Body of pancreas (tissue), 4 donors: Measurements from ENCODE around the gene DAPP1. TPM values are rescaled to one million over a fixed set of nuclear protein-coding genes. Genes with fewer than 3 reads are reported as not detected.
"Not testable (repeated sequence)": the region's sequence is repeated elsewhere in the genome, so short reads cannot be mapped to it uniquely, and the experiment has no call there.

Experiments
- ATAC-seq: fragments of 150-250 bp; one replicate; pipeline ENCODE4 v1.9.1; 2016
- DNase-seq, 4 donors: peaks; one replicate each; pipeline ENCODE4 v3.0.0-alpha.2; 2019
- H3K27ac ChIP-seq, 4 donors: fragments of 200-600 bp; sonication (generic); 1 replicate in 3 of 4; 2 replicates in 1 of 4; pipeline versions ENCODE4 v1.5.1 to v1.6.1; 2016 to 2019; ENCODE audit warnings: mild to moderate bottlenecking in 1 of 4, mixed read lengths in 1 of 4, moderate library complexity in 1 of 4
- H3K27me3 ChIP-seq, 2 donors: fragments of 200-600 bp; sonication (generic); one replicate each; pipeline ENCODE4 v1.6.0; 2016; ENCODE audit warnings: mild to moderate bottlenecking in 1 of 2
- H3K36me3 ChIP-seq, 2 donors: fragments of 200-600 bp; sonication (generic); replicated peaks in 1 of 2; 2 replicates each; pipeline ENCODE4 v1.5.1; 2016; ENCODE audit warnings: low read depth in 2 of 2; ENCODE audit not compliant: insufficient read depth in 1 of 2
- H3K4me1 ChIP-seq: fragments of 200-600 bp; sonication (generic); one replicate; pipeline ENCODE4 v1.6.0; 2016
- H3K4me3 ChIP-seq, 2 donors: fragments of 200-600 bp; sonication (generic); 1 replicate in 1 of 2; 2 replicates in 1 of 2; pipeline ENCODE4 v1.5.1; 2016 to 2019
- H3K9me3 ChIP-seq, 3 donors: fragments of 200-600 bp; sonication (generic); 1 replicate in 2 of 3; 2 replicates in 1 of 3; pipeline ENCODE4 v1.5.1; 2016
- POLR2A ChIP-seq, 3 donors: fragments of 450-650 bp; IDR thresholded peaks; one replicate each; pipeline ENCODE4 v1.6.1; 2016; ENCODE audit warnings: antibody characterized with exemption in 3 of 3, mild to moderate bottlenecking in 2 of 3
- WGBS, 2 donors: methylation state at CpG; one replicate each; pipeline ENCODE4 v1.1.5; 2017; 5-methylcytosine and 5-hydroxymethylcytosine counted together
- intact Hi-C: fragments of 100-400 bp; cut with DNase I; formaldehyde crosslinking; loops from one replicate; pipeline ENCODE4 v1.15.1; 2023
- total RNA-seq, 2 donors: library from RNA; depleted of rRNA; stranded (reverse); fragments of >200 nt; gene quantifications; one replicate each; pipeline ENCODE4 v1.1.0, GENCODE V29; 2016
- TF ChIP-seq, protein P1 (sequence below), 7 experiments: fragments of 450-650 bp in 4 of 7; fragments of 200-600 bp in 3 of 7; sonication (generic) in 3 of 7; IDR thresholded peaks; one replicate each; pipeline ENCODE4 v1.5.1; 2016 to 2019; ENCODE audit warnings: antibody characterized with exemption in 7 of 7

DAPP1 gene, protein sequence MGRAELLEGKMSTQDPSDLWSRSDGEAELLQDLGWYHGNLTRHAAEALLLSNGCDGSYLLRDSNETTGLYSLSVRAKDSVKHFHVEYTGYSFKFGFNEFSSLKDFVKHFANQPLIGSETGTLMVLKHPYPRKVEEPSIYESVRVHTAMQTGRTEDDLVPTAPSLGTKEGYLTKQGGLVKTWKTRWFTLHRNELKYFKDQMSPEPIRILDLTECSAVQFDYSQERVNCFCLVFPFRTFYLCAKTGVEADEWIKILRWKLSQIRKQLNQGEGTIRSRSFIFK
- total RNA-seq = 1 to 10 TPM; 1.3 to 2.3 TPM

DNA sequence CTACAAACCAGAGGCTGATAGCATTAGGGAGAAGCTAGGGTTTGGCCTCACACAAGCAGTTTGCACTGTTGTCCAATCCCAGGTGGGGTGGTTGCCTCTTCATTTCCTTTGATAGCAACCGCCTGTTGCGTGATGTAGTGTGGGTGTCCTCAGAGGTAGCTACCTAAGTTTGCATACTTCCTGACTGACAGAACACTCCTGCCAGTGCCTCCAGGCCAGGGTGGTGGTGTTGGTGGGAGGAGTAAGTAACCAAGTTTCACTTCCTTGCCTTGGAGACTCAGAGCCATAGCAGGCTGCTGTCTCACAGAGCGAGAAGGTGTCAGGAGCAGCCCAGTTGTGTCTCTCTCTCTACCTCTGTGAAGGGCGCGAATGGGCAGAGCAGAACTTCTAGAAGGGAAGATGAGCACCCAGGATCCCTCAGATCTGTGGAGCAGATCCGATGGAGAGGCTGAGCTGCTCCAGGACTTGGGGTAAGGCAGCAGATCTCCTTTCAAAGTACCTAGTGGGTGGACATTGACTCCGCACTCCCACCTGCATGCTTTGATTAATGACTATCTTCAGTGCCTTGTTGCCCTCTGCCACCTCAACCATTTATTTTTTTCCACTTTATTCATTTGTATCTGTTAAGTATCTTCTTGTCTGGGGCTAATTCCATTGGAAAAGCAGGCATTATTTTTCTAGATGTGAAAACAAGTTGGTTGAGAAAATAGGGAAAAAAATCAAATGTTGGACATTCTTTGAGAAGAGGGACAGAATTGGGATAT, at the start of gene DAPP1:
Gene DAPP1 (plus strand): TSS at position 283 of the 764 bp plus-strand sequence. CDS start 87 bp downstream, at position 370.
- no peaks in the 10 kb centered on the region for H3K27me3 ChIP-seq
- 77 to 88% methylated on average over 7 of the region's 7 CpGs for WGBS, 2 donors
- peak in 3 of 4 donors; percentile 12 to 43 (median 22) for DNase-seq
- TF ChIP-seq, protein P1, sequence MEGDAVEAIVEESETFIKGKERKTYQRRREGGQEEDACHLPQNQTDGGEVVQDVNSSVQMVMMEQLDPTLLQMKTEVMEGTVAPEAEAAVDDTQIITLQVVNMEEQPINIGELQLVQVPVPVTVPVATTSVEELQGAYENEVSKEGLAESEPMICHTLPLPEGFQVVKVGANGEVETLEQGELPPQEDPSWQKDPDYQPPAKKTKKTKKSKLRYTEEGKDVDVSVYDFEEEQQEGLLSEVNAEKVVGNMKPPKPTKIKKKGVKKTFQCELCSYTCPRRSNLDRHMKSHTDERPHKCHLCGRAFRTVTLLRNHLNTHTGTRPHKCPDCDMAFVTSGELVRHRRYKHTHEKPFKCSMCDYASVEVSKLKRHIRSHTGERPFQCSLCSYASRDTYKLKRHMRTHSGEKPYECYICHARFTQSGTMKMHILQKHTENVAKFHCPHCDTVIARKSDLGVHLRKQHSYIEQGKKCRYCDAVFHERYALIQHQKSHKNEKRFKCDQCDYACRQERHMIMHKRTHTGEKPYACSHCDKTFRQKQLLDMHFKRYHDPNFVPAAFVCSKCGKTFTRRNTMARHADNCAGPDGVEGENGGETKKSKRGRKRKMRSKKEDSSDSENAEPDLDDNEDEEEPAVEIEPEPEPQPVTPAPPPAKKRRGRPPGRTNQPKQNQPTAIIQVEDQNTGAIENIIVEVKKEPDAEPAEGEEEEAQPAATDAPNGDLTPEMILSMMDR (IDR thresholded peaks at IDR 0.05) = no peak
- peak in 1 of 3 donors; percentile 29 for TF ChIP-seq POLR2A (IDR thresholded peaks at IDR 0.05)
- H3K4me1 ChIP-seq = peaks cover 12% of the 10 kb centered on the region
- H3K27ac ChIP-seq = peak within 1 kb of the TSS in 3 of 4 donors; percentile 35 to 72 (median 70)
- H3K36me3 ChIP-seq = no peaks in the 10 kb centered on the region
- H3K9me3 ChIP-seq = no peaks in the 10 kb centered on the region
- H3K4me3 ChIP-seq = no peak within 1 kb of the TSS
- intact Hi-C loops = no loop called here
- no peak for ATAC-seq

DNA sequence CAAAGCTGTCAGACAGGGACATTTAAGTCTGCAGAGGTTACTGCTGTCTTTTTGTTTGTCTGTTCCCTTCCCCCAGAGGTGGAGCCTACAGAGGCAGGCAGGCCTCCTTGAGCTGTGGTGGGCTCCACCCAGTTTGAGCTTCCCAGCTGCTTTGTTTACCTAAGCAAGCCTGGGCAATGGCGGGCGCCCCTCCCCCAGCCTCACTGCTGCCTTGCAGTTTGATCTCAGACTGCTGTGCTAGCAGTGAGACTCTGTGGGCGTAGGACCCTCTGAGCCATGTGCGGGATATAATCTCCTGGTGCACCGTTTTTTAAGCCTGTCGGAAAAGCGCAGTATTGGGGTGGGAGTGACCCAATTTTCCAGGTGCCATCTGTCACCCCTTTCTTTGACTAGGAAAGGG, 45.8 kb upstream of the DAPP1 start:
- H3K4me1 ChIP-seq, DNase-seq, H3K27ac ChIP-seq, ATAC-seq, intact Hi-C loops, H3K27me3 ChIP-seq, H3K36me3 ChIP-seq, H3K9me3 ChIP-seq, H3K4me3 ChIP-seq: not testable (repeated sequence)
- WGBS, 2 donors = 80 to 86% methylated on average over 7 of the region's 7 CpGs

DNA sequence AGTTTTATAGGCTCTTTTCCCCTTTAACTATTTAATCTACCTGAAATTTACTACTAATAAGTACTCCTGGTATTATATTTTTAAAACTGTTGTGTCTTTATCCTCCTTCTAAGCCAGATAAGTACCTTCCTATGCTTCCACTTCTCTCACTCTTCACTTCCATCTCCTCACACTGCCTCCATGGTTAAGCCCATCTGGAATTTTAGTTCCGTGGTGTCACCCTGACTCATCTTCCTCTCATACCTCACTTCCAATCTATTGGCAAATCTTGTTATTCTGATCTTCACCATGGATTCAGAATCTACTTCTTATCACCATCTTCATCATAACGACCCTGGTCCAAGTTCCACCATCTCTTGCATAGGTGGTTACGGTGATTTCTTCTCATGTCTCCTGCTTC, 32.7 kb upstream of the DAPP1 start:
- TF ChIP-seq, protein P1 (IDR thresholded peaks at IDR 0.05) = no peak
- no peak for TF ChIP-seq POLR2A (IDR thresholded peaks at IDR 0.05)
- Histone ChIP-seq H3K4me1 (no peaks in the 10 kb centered on the region), H3K9me3 (no peaks in the 10 kb centered on the region), H3K27ac (no peak overlapping the region), H3K27me3 (no peaks in the 10 kb centered on the region), H3K36me3 (no peaks in the 10 kb centered on the region), H3K4me3 (no peak overlapping the region)
- DNase-seq = no peak
- no peak for ATAC-seq
- WGBS, 2 donors = 83 to 85% methylated on average over 3 of the region's 3 CpGs
- intact Hi-C loops = no loop called here

DNA sequence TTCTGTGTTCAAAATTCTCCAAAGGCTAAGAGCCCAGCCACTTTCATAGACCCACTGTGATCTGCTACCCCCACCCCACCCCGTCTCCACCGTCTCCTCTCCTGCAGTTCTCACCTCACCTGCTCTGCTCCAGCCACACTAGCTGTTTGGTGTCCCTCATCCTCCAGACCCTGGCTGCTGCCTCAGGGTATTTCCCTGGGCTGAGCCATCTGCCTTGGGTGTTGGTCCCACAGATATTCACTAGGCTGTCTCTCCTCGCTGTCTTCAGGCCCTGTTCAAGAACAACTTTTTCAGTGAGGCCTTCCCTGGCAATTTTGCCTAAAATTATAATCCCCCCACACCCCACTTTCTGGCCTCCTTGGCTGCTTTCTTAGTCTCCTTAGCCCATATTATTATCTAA, 31.8 kb upstream of the DAPP1 start:
- no peaks in the 10 kb centered on the region for H3K27me3 ChIP-seq
- H3K4me3 ChIP-seq = no peak overlapping the region
- H3K4me1 ChIP-seq = no peaks in the 10 kb centered on the region
- no peaks in the 10 kb centered on the region for H3K36me3 ChIP-seq
- no peak for ATAC-seq
- intact Hi-C loops = no loop called here
- TF ChIP-seq POLR2A (IDR thresholded peaks at IDR 0.05) = no peak
- TF ChIP-seq, protein P1 (IDR thresholded peaks at IDR 0.05) = no peak
- DNase-seq = no peak
- no peak overlapping the region for H3K27ac ChIP-seq
- 92 to 93% methylated on average over 3 of the region's 3 CpGs for WGBS, 2 donors
- H3K9me3 ChIP-seq = no peaks in the 10 kb centered on the region

DNA sequence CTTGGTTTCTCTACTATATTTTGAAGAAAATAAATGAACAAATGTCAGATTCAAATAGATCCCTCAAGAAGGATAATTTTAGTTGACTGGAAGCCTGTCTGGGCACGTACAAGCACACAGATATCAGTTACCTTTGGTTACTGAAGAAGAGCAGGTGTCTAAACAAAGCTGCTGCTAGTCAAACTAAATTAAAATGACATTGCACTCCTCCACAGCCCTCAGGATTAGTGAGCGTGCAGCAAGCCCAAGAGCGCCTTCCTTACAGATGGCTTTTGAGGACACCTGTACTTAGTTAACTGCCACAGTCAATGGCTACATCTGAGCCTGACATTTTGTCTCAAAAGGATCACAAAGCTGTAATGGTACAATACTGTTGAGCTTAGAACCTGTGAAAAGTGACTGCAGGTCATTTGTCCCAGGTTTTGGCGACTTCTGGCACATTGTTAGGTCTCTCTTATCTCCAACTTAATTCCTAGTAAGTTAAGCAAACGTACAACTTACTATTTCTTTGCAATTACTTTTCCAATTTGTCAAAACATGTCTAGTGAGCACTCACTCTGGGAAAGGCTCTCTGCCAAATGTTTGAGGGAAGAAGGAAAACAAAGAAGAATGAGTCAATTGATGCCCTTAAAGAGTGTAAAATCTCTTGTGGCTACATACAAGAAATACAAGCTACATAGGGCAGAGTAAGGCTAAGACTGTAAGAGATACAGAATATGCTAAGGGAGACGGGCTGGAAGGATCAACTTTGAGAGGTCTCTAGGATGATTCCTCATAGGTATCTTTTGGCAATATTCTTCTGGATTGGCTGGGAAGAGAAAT, 25.6 kb upstream of the DAPP1 start:
- WGBS, 2 donors = 36 to 37% methylated on average over 6 of the region's 6 CpGs
- Histone ChIP-seq H3K27me3 (no peaks in the 10 kb centered on the region), H3K27ac (no peak overlapping the region), H3K4me3 (no peak overlapping the region), H3K36me3 (no peaks in the 10 kb centered on the region), H3K9me3 (no peaks in the 10 kb centered on the region), H3K4me1 (peaks cover 5% of the 10 kb centered on the region)
- peak; percentile 42 for ATAC-seq
- DNase-seq = no peak
- intact Hi-C loops = no loop called here
- no peak for TF ChIP-seq POLR2A (IDR thresholded peaks at IDR 0.05)
- TF ChIP-seq, protein P1 (IDR thresholded peaks at IDR 0.05) = no peak
